GM23338 (cell line): ENCODE measurements around the gene OOSP2.

Source experiments
- CREB1 ChIP-seq: fragments of 250-450 bp; sonication (Bioruptor Pico); IDR thresholded peaks from 2 replicates; pipeline ENCODE4 v1.5.0; 2020; ENCODE audit warnings: low read depth, mild to moderate bottlenecking, moderate library complexity
- CTCF ChIP-seq, 2 experiments: fragments of 200-600 bp in 1 of 2; sonication (generic) in 1 of 2; conservative IDR thresholded peaks; 2 replicates each; pipeline versions ENCODE4 v1.5.1 to v1.6.1; 2016 to 2017; ENCODE audit warnings: antibody characterized with exemption in 2 of 2, low read depth in 2 of 2, mild to moderate bottlenecking in 2 of 2, moderate library complexity in 1 of 2
- ETS1 ChIP-seq: IDR thresholded peaks from 2 replicates; pipeline ENCODE4 v1.6.1; 2016; ENCODE audit warnings: antibody characterized with exemption
- EZH2 ChIP-seq: fragments of 200-600 bp; sonication (generic); IDR thresholded peaks from one replicate; pipeline ENCODE4 v1.8.0; 2017; ENCODE audit warnings: antibody characterized with exemption, mild to moderate bottlenecking, low read depth; ENCODE audit not compliant: unreplicated experiment
- EZH2phosphoT487 ChIP-seq: fragments of 200-600 bp; sonication (generic); IDR thresholded peaks from one replicate; pipeline ENCODE4 v1.8.1; 2018; ENCODE audit warnings: antibody characterized with exemption; ENCODE audit not compliant: unreplicated experiment
- JUNB ChIP-seq: IDR thresholded peaks from one replicate; pipeline ENCODE4 v1.6.1; 2016; ENCODE audit warnings: antibody characterized with exemption; ENCODE audit not compliant: unreplicated experiment
- NANOG ChIP-seq: IDR thresholded peaks from 2 replicates; pipeline ENCODE4 v1.6.1; 2016; ENCODE audit warnings: antibody characterized with exemption, borderline replicate concordance
- POLR2AphosphoS5 ChIP-seq: IDR thresholded peaks from 2 replicates; pipeline ENCODE4 v1.6.1; 2016; ENCODE audit warnings: antibody characterized with exemption, low read depth
- REST ChIP-seq: IDR thresholded peaks from one replicate; pipeline ENCODE4 v1.6.1; 2018; ENCODE audit warnings: antibody characterized with exemption; ENCODE audit not compliant: unreplicated experiment
- STAT1 ChIP-seq: IDR thresholded peaks from one replicate; pipeline ENCODE4 v1.6.1; 2016; ENCODE audit warnings: antibody characterized with exemption; ENCODE audit not compliant: unreplicated experiment
- ZNF114 ChIP-seq: fragments of 250-450 bp; sonication (Bioruptor Pico); IDR thresholded peaks from 2 replicates; pipeline ENCODE4 v1.5.0; 2020; ENCODE audit warnings: mild to moderate bottlenecking, moderate library complexity
- ZNF331 ChIP-seq: fragments of 250-450 bp; sonication (Bioruptor Pico); IDR thresholded peaks from 2 replicates; pipeline ENCODE4 v1.5.0; 2020; ENCODE audit warnings: low read depth, mild to moderate bottlenecking, moderate library complexity

- TF ChIP-seq CTCF (conservative IDR thresholded peaks at IDR 0.05; ENCODE audit: low read depth in 2 of 2): no peak
- no peak for TF ChIP-seq POLR2AphosphoS5
- no peak for TF ChIP-seq JUNB
- TF ChIP-seq EZH2: no peak
- TF ChIP-seq REST: no peak
- TF ChIP-seq ETS1: no peak
- no peak for TF ChIP-seq CREB1 (CRISPR knock-in tag)
- no peak for TF ChIP-seq EZH2phosphoT487
- no peak for TF ChIP-seq ZNF114
- TF ChIP-seq ZNF331: no peak
- TF ChIP-seq STAT1: no peak
- TF ChIP-seq NANOG: no peak
Observed at GRCh38 chr11:60029015-60029632, 11.1 kb upstream of the OOSP2 start.
